ENCODE results near the gene ADAMTS13.

GRCh38 chr9:133383438-133383837, 38.7 kb upstream of the ADAMTS13 start:
- TF ChIP-seq CTCF (IDR thresholded peaks at IDR 0.05 in 4 of 5, conservative IDR thresholded peaks at IDR 0.05 in 1 of 5) (no peak), POLR2A (IDR thresholded peaks at IDR 0.05) (no peak)
